Measurements from ENCODE around the gene PRR20C.
"Not testable (repeated sequence)": the region's sequence is repeated elsewhere in the genome, so short reads cannot be mapped to it uniquely, and the experiment has no call there.

DNA sequence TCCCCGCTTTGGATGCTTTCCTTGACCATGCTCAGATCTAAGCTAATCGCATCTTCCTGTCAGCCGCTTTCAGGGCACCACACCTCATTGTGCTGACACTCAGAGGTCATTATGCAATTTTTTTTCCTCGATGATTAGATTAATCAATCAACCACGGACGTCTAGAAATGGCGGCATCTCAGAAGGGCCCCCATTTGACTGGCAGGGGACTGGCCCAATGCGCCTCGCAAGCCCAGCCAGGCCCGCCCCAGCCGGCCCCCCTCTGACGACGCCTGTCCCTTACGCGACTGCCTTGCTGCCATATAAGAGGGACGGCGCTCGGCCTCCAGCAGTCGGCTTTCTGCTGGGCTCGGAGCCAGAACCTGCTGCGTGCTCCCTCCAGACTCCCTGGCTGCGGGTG lies 6.5 kb downstream of the PRR20C start, which contains the start of gene PRR20D:
- TF ChIP-seq ZNF8, ZFP30 (CRISPR knock-in tag; IDR thresholded peaks at IDR 0.05): not testable (repeated sequence)
- TF ChIP-seq, protein P1, sequence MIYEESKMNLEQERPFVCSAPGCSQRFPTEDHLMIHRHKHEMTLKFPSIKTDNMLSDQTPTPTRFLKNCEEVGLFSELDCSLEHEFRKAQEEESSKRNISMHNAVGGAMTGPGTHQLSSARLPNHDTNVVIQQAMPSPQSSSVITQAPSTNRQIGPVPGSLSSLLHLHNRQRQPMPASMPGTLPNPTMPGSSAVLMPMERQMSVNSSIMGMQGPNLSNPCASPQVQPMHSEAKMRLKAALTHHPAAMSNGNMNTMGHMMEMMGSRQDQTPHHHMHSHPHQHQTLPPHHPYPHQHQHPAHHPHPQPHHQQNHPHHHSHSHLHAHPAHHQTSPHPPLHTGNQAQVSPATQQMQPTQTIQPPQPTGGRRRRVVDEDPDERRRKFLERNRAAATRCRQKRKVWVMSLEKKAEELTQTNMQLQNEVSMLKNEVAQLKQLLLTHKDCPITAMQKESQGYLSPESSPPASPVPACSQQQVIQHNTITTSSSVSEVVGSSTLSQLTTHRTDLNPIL (CRISPR knock-in tag; IDR thresholded peaks at IDR 0.05; ENCODE audit: low read depth): not testable (repeated sequence)
